SH-SY5Y (cell line): ENCODE results near the gene ZIC2.

Source experiments
- GATA2 ChIP-seq: IDR thresholded peaks from 2 replicates; pipeline ENCODE4 v1.6.1; 2011; ENCODE audit warnings: mild to moderate bottlenecking, low read depth, low read length
- GATA3 ChIP-seq: IDR thresholded peaks from 2 replicates; pipeline ENCODE4 v1.6.1; 2011; ENCODE audit warnings: low read depth, mild to moderate bottlenecking, low read length, moderate library complexity

The ZIC2 gene

DNA sequence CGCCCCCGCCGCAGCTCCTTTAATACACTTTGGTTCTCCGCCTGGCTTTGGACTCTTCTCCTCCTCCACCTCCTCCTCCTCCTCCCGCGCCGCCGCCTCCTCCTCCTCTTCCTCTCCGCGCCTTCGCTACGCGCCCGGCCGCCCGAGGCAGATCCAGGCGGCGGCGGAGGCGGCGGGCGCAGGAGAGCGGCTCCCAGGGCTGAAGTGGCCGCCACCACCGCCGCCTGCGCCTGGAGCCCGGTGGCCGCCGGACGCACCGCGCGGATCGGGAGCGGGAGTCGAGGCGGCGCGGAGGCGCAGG, at the start of gene ZIC2:
Gene ZIC2, plus strand, starts transcription at position 50 of the 301 bp plus-strand sequence. CDS start 281 bp downstream, outside the sequence.
- TF ChIP-seq GATA2 (no peak), GATA3 (no peak)

DNA sequence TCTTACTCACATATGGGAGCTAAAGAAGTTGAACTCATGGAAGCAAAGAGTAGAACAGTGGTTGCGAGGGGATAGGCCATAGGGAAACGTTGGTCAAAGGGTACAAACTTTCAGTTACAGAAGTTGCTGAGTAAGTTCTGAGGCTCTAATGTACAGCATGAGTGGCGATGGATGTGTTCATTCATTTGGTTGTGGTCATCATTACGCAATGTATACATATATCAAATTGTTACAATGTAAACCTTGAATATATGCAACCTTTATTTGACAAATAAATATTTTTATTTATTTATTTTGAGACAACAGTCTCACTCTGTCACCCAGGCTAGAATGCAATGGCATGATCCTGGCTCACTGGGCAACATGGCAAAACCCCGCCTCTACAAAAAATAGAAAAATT, 48.7 kb upstream of the ZIC2 start:
- TF ChIP-seq GATA2 (no peak), GATA3 (no peak)

DNA sequence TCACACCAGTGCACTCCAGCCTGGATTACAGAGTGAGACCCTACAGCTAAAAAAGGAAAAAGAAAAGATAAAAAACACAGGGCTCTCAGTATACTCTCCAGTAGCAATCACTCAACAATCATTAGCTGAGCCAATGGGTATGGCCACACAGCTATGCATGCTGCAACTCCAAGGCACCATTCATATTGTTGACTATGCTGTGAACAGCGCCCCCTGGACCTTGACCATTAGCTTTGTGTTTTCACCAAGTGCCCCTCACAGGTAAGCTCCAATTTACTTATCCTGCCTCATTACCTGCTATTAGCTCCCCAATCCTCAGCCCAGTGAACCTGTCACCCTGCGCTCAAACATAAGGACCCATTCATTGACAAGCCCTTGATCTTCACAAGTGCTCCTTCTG, 45.8 kb upstream of the ZIC2 start:
- TF ChIP-seq GATA3 (no peak), GATA2 (no peak)

DNA sequence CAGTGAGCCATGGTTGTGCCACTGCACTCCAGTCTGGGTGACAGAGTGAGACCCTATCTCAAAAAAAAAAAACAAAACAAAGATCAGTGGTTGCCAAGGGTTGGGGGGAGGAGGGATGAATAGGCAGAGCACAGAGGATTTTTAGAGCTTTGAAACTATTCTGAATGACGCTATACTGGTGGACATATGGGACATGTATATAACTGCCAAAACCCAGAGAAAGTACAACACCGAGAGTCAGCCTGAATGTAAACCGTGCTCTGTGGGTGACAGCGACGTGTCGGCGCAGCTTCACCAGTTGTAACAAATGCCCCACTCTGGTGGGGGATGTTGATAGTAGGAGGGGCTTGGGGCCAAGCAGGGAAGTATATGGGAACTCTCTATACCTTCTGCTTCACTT, 42.9 kb upstream of the ZIC2 start:
- no peak for TF ChIP-seq GATA2
- no peak for TF ChIP-seq GATA3

DNA sequence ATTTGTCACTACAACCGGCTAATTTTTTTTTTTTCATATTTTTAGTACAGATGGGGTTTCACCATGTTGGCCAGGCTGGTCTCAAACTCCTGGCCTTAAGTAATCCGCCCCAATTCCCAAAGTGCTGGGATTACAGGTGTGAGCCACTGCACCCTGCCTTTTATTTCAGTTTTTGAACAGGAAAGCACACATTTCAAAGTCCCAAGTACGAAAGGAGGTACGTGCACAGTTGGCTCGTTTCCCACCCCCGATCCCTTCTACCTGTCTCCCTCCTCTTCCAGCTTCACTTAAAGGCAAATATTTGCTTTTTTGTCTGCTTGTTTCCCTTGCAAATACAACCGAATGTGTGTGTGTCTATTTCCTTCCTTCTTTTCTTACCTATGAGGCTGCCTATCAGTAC, 40.5 kb upstream of the ZIC2 start:
- no peak for TF ChIP-seq GATA2
- no peak for TF ChIP-seq GATA3

DNA sequence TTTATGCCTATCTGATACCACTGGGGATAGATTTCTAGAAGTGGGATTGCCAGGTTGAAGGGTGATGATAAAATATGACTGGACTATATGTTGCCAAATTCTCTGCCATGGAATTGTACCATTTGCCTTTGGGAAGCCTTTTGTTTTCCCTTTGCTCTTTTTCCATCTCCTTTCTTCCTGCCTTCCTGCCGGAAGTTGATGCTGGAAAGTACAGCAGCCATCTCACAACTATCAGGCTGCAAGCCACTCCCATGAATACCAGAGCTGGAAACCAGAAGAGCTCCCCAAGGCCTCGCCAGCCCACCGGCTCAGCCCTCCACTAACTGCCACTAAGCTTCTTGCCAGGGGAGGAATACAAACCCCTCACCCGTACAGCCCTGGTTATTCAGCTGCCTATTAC, 39.7 kb upstream of the ZIC2 start:
- no peak for TF ChIP-seq GATA3
- TF ChIP-seq GATA2, result no peak

DNA sequence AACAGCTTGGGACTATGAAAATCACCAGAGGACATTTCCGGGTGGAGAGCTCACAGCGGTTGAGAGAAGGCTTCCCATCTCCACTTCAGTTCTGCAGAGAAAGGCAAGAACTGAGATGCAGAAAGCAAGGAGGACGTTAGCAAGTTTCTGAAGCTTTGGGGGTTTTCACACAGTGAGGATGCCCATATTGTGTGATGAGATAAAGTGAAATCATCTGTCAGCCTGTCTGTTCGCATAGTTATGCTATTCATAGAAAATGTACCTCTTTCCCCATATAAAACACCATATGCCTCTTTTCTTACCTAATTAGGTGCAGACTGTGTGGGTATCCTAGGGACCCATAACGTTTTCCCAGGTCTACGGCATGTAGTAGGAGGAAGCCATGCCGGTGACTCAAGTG, 37.5 kb upstream of the ZIC2 start:
- TF ChIP-seq GATA2 (no peak), GATA3 (no peak)

DNA sequence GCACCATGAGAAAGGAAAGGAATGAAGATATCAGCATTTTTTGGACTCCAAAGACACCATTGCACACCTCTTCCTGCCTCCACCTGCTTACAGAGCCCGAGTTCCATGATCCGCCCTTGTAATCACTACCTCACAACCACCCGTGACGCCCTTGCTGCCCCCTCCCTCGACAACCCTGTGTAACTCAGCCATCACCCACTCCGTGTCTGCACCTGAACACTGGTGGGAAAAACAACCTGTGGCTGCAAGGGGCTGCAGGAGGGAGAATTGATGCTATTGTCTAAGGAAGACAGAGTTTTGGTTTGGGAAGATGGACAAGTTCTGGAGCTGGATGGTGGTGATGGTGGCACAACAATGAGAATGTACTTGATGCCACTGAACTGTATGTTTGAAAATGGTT, 37.0 kb upstream of the ZIC2 start:
- TF ChIP-seq GATA2 (no peak), GATA3 (no peak)

DNA sequence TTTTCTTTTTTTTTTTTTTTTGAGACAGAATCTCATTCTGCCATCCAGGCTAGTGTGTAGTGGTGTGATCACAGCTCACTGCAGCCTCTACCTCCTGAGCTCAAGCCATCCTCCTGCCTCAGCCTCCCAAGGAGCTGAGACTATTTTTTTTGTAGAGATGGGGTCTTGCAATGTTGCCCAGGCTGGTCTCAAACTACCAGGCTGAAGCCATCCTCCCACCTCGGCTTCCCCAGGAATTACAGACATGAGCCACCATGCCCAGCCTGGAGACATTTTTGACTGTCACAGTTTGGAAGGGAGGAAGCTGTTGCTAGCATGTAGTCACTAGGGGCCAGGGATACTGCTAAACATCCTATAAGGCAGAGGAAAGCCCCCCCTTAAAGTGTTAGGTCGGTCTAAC, 33.9 kb upstream of the ZIC2 start:
- TF ChIP-seq GATA3 (no peak), GATA2 (no peak)

DNA sequence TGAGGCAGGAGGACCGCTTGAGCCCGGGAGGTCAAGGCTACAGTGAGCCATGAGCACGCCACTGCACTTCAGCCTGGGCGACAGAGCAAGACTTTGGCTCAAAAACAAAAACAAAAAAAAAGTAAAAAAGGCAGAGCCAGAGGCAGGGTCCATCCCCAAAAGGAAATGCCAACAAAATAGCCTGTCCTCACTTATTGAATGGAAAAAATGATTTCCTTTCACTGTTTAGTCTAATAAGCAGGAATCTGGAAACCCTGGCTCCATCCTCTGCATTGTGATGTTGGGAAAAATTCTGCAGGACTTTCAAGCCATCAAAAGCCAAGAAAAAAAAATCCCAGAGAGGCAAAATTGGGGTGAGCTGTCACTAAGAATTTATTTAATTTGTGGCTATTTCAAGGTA, 33.2 kb upstream of the ZIC2 start:
- no peak for TF ChIP-seq GATA3
- TF ChIP-seq GATA2, result no peak

DNA sequence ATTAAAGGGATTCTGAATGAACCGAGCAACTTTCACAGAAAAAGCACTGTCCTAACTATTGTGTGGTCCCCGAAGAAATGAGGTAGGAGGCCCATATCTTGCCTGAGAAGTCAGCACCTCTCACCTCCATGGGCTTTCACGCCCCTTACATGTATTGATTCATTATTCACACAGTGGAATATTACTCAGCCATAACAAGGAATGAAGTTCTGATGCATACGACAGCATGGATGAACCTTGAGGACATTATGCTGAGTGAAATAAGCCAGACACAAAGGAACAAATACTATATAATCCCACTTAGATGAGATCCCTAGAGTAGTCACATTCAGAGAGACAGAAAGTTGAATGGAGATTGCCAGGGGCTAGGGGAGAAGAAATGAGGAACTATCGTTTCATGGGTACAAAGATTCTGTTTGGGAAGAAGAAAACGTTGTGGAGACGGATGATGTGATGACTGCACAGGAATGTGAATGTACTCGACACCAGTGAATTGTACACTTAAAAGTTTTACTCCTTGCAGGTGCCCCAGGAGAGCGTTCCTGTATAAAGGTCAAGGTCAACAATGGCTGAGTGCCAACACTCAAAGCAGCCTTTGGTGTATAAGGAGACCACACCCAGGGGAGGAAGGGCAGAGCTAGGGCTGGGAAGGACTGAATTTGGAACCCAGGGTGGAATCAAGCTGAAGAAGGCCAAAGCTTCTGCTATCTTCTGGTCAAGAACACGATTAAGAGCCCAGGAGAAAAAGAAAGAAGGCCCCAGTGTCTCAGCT, 32.5 kb upstream of the ZIC2 start:
- TF ChIP-seq GATA3 (no peak), GATA2 (no peak)

DNA sequence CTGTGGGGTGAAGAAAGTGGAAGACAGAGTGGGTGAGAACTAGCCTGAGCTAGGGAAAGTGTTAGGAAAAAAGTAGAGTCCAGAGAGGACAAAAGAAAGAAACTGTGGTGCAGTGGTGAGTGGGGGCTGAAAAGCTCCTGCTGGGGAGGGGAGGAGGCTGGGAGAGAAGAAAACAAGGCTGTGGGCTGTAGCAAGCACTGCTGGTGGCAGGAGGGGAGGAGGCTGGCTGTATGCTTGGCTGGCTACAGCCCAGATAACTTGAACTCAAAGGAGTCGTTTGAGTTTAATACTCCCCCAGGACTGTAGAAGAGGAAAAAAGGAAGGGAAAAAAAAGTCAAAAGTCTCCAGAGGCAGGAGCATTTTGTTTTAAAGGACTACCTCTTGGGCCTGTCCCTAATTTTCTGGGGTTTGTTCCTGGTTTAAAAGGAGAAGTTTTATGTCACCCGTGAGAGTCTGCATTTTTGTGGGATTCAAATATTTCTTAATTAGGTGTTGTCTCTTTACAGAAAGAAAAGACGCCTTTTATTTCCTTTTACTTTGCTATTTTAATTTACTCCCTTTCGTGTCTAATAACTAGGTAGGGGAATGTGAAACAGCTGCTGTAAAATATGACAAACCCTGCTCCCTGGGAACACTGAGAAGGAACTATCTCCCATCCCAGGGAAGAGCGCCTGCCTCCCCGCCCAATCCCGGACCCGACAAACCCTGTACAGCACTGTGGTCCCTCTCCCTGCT, 31.7 kb upstream of the ZIC2 start:
- TF ChIP-seq GATA2 (no peak), GATA3 (no peak)

DNA sequence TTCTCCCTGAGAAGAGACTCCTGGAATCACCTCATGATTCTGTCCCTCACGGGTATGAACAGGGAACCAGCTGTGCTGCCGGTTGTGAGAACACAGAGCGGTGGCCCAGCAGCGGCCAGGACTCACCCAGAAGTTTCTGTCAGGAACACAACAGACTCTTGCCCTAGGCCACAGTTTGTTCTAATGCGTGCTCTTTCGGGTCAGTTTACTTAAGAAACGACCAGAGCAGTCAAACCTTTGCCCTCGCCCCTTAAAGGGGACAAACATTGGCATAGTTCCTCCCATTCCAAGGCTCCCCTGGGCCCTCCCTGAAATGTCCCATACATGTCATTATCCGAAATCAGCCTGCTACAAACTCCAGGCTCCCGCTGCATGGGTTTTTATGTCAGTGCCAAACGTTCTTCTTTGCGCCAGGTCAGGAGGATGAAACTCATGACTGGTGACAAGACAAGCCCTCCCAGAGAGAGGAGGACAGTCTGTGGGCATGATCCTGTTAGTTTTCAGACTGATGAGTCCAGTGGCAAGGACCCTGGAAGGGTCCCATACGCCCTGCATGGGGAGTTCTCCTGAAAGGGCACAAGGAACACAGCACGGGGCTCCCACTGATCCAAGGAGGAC, 28.3 kb upstream of the ZIC2 start:
- TF ChIP-seq GATA2 (no peak), GATA3 (no peak)

DNA sequence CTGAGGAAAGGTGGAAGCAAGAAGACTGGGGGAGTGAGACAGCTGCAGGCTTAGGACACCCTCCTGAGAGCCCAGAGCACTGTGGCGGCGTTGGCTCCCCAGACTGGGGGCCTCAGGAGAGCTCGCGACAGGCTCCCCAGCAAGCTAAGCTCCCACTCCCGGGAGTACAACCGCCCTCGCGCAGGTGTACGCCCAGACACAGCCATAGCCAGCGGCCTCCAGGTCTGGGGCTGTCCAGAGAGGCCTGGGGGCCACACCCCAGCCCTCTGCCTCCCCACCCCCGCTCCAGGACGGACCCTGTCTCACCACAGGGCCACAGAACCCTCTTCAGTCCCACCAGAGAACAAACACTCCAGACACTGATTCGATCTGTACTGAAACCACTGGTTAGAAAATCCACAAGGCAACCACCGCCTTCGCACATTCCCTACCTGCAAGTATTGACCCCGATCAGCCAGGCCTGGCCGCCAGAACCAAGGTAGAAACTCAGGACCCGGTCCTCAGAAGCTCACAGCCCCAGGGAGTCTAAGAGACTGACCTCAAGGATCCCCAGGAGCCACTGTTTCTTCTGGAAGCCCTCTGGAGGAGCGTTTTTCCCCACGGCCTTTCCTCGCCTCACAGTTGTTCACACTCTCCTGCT, 26.4 kb upstream of the ZIC2 start:
- no peak for TF ChIP-seq GATA2
- no peak for TF ChIP-seq GATA3
